GM13977 (cell line): Measurements from ENCODE around the gene RUVBL2.

Experiments used
- DNase-seq: peaks from one replicate; pipeline ENCODE4 v3.0.0; 2012; ENCODE audit warnings: low spot score
- in situ Hi-C: fragments of 300-500 bp; cut with MboI; formaldehyde crosslinking; loops from one replicate; pipeline ENCODE4 v1.12.0; 2022; ENCODE audit warnings: low sequenced_read_pairs, low pct_unique_long_range_greater_than_20kb, mixed read lengths, inconsistent platforms; ENCODE audit not compliant: unreplicated experiment
- TF ChIP-seq, protein P1 (sequence below): IDR thresholded peaks from 2 replicates; pipeline ENCODE4 v1.5.1; 2012; ENCODE audit warnings: mild to moderate bottlenecking, control low read depth; ENCODE audit not compliant: insufficient read depth; ENCODE audit errors: extremely low read depth, missing control alignments

RUVBL2 gene

DNA sequence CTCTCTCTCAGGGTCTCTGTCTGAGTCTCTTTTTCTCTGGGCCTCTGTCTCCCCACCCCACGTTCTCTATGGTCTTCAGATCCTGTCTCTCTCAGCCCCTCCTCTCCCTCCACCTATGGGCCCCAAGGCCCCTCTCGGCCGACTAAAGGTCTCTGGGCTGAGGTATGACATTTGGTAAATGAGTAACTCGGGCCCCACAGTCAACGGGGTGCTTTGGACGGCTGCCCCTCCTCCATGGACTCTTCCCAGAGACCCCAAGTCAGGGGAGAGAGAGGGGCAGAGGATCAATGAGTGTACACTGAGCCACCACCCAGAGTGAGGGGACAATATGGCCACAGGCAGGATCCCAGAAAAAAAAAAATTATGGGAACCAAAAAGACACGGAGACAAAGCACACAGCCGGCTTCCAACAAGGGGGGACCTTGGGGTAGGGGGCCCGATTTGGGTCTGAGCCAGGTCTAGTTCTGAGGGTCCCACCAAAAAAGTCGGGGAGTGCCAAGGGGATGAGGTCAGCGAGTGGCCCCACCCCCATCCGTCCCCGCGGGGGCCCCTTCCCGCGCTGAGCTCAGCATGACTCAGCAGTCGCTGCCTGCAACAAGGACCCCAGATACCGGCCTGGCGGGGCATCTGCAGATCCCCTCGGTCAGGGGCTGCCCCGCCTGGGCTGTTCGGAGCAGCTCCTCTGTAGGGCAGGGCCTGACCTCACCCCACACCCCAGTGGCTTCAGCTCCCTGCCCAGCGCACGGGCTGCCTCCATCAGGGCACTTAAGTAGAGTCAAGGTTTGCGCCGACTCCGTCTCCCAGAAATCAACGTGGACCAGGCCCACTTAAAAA is 30.1 kb upstream of the RUVBL2 start:
- DNase-seq, result peak; percentile 88
- in situ Hi-C loops, result loop anchor here (25.0 kb wide), 2 partner anchors 101 to 326 kb away; partner anchors contain the start of genes CA11, DBP, PLEKHA4 and PPP1R15A
- TF ChIP-seq, protein P1, sequence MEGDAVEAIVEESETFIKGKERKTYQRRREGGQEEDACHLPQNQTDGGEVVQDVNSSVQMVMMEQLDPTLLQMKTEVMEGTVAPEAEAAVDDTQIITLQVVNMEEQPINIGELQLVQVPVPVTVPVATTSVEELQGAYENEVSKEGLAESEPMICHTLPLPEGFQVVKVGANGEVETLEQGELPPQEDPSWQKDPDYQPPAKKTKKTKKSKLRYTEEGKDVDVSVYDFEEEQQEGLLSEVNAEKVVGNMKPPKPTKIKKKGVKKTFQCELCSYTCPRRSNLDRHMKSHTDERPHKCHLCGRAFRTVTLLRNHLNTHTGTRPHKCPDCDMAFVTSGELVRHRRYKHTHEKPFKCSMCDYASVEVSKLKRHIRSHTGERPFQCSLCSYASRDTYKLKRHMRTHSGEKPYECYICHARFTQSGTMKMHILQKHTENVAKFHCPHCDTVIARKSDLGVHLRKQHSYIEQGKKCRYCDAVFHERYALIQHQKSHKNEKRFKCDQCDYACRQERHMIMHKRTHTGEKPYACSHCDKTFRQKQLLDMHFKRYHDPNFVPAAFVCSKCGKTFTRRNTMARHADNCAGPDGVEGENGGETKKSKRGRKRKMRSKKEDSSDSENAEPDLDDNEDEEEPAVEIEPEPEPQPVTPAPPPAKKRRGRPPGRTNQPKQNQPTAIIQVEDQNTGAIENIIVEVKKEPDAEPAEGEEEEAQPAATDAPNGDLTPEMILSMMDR, result no peak

DNA sequence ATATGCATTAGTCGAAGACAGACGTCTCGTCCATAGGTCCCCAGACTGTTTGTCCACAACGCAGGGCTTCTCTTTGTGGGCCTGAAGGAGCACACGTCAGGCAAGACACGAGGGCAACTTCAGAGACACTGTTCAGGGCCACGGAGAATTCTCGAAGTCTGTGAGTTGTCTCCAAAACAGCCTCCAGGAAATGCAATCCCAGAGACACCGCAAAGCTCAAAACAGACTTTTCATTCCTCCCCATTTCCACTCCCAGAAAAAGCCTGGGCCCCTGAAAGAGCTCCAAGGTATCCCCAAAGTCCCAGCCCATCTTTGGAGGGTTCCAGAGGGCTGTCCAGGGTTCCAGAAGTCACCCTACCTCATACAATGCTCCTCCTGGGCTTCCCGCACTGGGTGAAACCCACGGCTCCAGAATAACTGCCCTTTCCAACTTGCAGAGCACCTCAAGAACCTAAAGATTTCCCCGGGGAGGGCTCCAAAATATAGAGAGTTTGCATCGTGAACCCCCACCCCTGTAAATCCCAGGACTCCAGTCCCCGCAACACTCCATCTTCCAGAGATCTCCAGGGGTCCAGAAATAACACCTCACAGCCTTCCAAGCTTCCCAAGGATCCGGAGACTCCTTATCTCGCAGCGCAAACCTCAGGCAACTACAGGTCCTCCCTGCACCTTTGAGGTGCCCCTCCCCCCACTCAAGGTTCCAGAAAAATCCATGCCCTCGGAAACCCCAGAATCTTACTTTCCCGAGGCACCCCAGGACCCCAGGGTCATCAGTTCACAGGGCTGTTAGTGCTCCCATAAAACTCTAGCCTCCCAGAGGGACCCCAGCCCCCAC is 29.3 kb upstream of the RUVBL2 start:
- in situ Hi-C loops, result loop anchor here (25.0 kb wide), 2 partner anchors 102 to 327 kb away; partner anchors contain the start of genes CA11, DBP, PLEKHA4 and PPP1R15A
- no peak for DNase-seq
- TF ChIP-seq, protein P1, result no peak

DNA sequence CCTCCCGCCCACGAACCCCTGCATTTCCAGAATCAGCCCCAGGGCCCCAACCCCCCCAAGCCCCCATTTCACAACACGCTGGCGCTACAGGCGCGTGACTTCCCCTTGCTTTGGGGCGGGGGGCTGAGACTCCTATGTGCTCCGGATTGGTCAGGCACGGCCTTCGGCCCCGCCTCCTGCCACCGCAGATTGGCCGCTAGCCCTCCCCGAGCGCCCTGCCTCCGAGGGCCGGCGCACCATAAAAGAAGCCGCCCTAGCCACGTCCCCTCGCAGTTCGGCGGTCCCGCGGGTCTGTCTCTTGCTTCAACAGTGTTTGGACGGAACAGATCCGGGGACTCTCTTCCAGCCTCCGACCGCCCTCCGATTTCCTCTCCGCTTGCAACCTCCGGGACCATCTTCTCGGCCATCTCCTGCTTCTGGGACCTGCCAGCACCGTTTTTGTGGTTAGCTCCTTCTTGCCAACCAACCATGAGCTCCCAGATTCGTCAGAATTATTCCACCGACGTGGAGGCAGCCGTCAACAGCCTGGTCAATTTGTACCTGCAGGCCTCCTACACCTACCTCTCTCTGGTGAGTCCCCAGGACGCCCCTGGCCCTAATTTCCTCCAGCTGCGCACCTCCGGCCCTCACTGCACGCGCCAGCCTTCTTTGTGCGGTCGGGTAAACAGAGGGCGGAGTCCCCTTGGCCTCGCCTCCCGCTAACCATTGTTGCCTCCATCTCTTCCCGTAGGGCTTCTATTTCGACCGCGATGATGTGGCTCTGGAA is 28.5 kb upstream of the RUVBL2 start, which contains the start of gene FTL:
Gene FTL, plus strand, starts transcription at position 270 of the 766 bp plus-strand sequence. Its CDS starts 199 bp downstream, at position 469.
- TF ChIP-seq, protein P1, result no peak
- in situ Hi-C loops, result loop anchor here (25.0 kb wide), 2 partner anchors 103 to 328 kb away; partner anchors contain the start of genes CA11, DBP, PLEKHA4 and PPP1R15A
- peak; percentile 97 for DNase-seq

DNA sequence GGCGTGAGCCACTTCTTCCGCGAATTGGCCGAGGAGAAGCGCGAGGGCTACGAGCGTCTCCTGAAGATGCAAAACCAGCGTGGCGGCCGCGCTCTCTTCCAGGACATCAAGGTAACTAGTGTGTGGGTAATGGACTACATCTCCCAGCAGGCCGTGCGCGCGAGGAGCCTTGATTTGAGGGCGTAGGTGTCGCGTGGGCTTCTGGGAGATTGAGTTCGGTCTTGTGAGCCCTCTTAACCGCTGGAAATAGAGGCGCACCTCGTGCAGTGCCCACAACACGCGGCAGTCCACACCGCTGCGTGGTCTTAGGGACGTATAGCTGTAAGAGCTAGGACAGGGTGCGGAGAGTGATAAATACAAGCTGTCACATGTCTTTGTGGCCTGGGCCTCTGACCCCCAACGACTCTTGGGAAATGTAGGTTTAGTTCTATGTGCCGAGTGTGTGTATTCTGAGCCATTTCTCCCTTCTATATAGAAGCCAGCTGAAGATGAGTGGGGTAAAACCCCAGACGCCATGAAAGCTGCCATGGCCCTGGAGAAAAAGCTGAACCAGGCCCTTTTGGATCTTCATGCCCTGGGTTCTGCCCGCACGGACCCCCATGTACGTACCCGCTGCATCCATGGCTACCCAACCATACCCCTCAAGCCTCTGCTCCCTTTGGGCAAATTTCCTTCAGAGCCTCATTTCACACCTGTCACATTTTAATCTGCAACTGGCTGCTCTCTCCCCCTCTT is 27.7 kb upstream of the RUVBL2 start:
- TF ChIP-seq, protein P1, result no peak
- peak; percentile 82 for DNase-seq
- in situ Hi-C loops, result loop anchor here (25.0 kb wide), 2 partner anchors 104 to 329 kb away; partner anchors contain the start of genes CA11, DBP, PLEKHA4 and PPP1R15A

DNA sequence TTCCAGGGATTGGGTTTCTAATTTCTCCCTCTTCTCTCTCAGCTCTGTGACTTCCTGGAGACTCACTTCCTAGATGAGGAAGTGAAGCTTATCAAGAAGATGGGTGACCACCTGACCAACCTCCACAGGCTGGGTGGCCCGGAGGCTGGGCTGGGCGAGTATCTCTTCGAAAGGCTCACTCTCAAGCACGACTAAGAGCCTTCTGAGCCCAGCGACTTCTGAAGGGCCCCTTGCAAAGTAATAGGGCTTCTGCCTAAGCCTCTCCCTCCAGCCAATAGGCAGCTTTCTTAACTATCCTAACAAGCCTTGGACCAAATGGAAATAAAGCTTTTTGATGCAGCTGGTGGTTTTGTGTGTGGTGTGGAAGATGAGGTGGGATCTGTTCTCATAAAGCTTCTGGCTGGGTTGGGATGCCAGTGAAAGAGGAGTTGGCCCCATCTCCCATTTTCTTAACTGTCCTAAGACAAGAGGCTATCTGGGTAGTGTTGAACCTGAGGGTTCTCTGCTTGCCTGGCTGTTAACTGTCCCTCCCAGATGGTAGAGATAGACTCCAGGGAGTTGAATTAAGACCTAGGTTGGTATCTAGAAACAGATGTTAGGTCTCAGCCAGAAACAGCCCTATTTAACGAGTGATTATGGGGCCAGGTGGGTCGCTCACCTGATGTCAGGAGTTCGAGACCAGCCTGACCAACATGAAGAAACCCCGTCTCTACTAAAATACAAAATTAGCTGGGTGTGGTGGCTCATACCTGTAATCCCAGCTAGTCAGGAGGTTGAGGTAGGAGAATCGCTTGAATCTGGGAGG is 26.9 kb upstream of the RUVBL2 start:
- in situ Hi-C loops, result loop anchor here (25.0 kb wide), 2 partner anchors 104 to 329 kb away; partner anchors contain the start of genes CA11, DBP, PLEKHA4 and PPP1R15A
- DNase-seq, result no peak
- TF ChIP-seq, protein P1, result no peak
